ENCODE results near the gene DIP2B. TPM values are rescaled to one million over a fixed set of nuclear protein-coding genes. Genes with fewer than 3 reads are reported as not detected.

Gene DIP2B
- total RNA-seq, 2 experiments from 2014 or later: 21.2 to 23.7 TPM

GRCh38 chr12:50732591-50732990 lies 227.8 kb downstream of the DIP2B start:
- intact Hi-C loops (cut with micrococcal nuclease): loop anchor here (10.0 kb wide), 1 partner anchor 228 kb away; the partner anchor contains the start of gene DIP2B
- ChIA-PET POLR2A (interaction anchor here (0.9 kb wide), 1 partner anchor 22 kb away, joined by 3 read pairs; no protein-coding TSS in a partner anchor), CTCF (no interaction called here)
- no peak for DNase-seq
- H3K4me3 Mint-ChIP-seq: no peak overlapping the region
- no peaks in the 10 kb centered on the region for H3K27me3 Mint-ChIP-seq
- no peak overlapping the region for H3K27ac Mint-ChIP-seq
- H3K9me3 Mint-ChIP-seq: no peaks in the 10 kb centered on the region
- H3K36me3 Mint-ChIP-seq (ENCODE audit: low read depth): peaks cover 32% of the 10 kb centered on the region
- TF ChIP-seq CTCF (IDR thresholded peaks at IDR 0.05): no peak
- ATAC-seq: no peak
- no peaks in the 10 kb centered on the region for H3K4me1 Mint-ChIP-seq (ENCODE audit: low read depth)

GRCh38 chr12:50733706-50734105 lies 228.9 kb downstream of the DIP2B start:
- peaks cover 30% of the 10 kb centered on the region for H3K36me3 Mint-ChIP-seq (ENCODE audit: low read depth)
- intact Hi-C loops (cut with micrococcal nuclease): loop anchor here (10.0 kb wide), 1 partner anchor 229 kb away; the partner anchor contains the start of gene DIP2B
- no peak for TF ChIP-seq CTCF (IDR thresholded peaks at IDR 0.05)
- ChIA-PET CTCF (interaction anchor here (0.9 to 1.2 kb wide), 2 partner anchors 34 to 268 kb away, joined by 3 to 4 read pairs; no protein-coding TSS in a partner anchor), POLR2A (no interaction called here)
- ATAC-seq (no peak), DNase-seq (no peak)
- no peaks in the 10 kb centered on the region for H3K27me3 Mint-ChIP-seq
- H3K4me3 Mint-ChIP-seq: no peak overlapping the region
- no peaks in the 10 kb centered on the region for H3K9me3 Mint-ChIP-seq
- no peaks in the 10 kb centered on the region for H3K4me1 Mint-ChIP-seq (ENCODE audit: low read depth)
- no peak overlapping the region for H3K27ac Mint-ChIP-seq

GRCh38 chr12:50734409-50735263 lies 229.9 kb downstream of the DIP2B start:
- peak; percentile 38 for TF ChIP-seq CTCF (IDR thresholded peaks at IDR 0.05)
- POLR2A ChIA-PET: no interaction called here
- Mint-ChIP-seq H3K36me3 (ENCODE audit: low read depth) (peaks cover 32% of the 10 kb centered on the region), H3K4me1 (ENCODE audit: low read depth) (no peaks in the 10 kb centered on the region), H3K27ac (no peak overlapping the region), H3K27me3 (no peaks in the 10 kb centered on the region), H3K9me3 (no peaks in the 10 kb centered on the region), H3K4me3 (no peak overlapping the region)
- DNase-seq: peak; percentile 37
- CTCF ChIA-PET: interaction anchor here (0.7 to 1.5 kb wide), 6 partner anchors 11 to 269 kb away, joined by 3 to 4 read pairs (median 3); no protein-coding TSS in a partner anchor
- no peak for ATAC-seq
- intact Hi-C loops (cut with micrococcal nuclease): loop anchor here (10.0 kb wide), 1 partner anchor 230 kb away; the partner anchor contains the start of gene DIP2B

GRCh38 chr12:50739611-50740010 lies 234.8 kb downstream of the DIP2B start:
- ChIA-PET POLR2A (interaction anchor here (1.2 kb wide), 1 partner anchor 24 kb away, joined by 3 read pairs; the partner anchor contains the start of gene ATF1), CTCF (no interaction called here)
- Mint-ChIP-seq H3K27me3 (no peaks in the 10 kb centered on the region), H3K9me3 (no peaks in the 10 kb centered on the region), H3K27ac (no peak overlapping the region), H3K4me1 (ENCODE audit: low read depth) (no peaks in the 10 kb centered on the region), H3K4me3 (no peak overlapping the region), H3K36me3 (ENCODE audit: low read depth) (peaks cover 38% of the 10 kb centered on the region)
- no peak for TF ChIP-seq CTCF (IDR thresholded peaks at IDR 0.05)
- ATAC-seq: no peak
- intact Hi-C loops (cut with micrococcal nuclease): loop anchor here (10.0 kb wide), 1 partner anchor 235 kb away; the partner anchor contains the start of gene DIP2B
- no peak for DNase-seq

GRCh38 chr12:50740307-50740706 lies 235.5 kb downstream of the DIP2B start:
- intact Hi-C loops (cut with micrococcal nuclease): no loop called here
- H3K4me3 Mint-ChIP-seq: no peak overlapping the region
- ChIA-PET CTCF (no interaction called here), POLR2A (no interaction called here)
- peaks cover 37% of the 10 kb centered on the region for H3K36me3 Mint-ChIP-seq (ENCODE audit: low read depth)
- DNase-seq: peak; percentile 15
- no peak for TF ChIP-seq CTCF (IDR thresholded peaks at IDR 0.05)
- no peaks in the 10 kb centered on the region for H3K9me3 Mint-ChIP-seq
- no peaks in the 10 kb centered on the region for H3K4me1 Mint-ChIP-seq (ENCODE audit: low read depth)
- ATAC-seq: no peak
- H3K27me3 Mint-ChIP-seq: no peaks in the 10 kb centered on the region
- H3K27ac Mint-ChIP-seq: no peak overlapping the region

Measured in activated CD8-positive, alpha-beta T cell treated with anti-CD3 and anti-CD28 coated beads for 36 hours (primary cell).